ENCODE data around the gene HABP2.

GRCh38 chr10:113605268-113605978, 52.6 kb downstream of the HABP2 start:
- TF ChIP-seq CTCF (IDR thresholded peaks at IDR 0.05; ENCODE audit: low read length) (no peak), EZH2 (IDR thresholded peaks at IDR 0.05; ENCODE audit: borderline replicate concordance, low read length) (no peak)
